GM12864 (cell line): Measurements from ENCODE around the gene LMO1.

Experiments
- DNase-seq: peaks from one replicate; pipeline ENCODE4 v3.0.0-alpha.2; 2011; ENCODE audit warnings: low read depth
- H3K4me3 ChIP-seq: 2 replicates; pipeline ENCODE4 v1.5.1; 2011; ENCODE audit warnings: mild to moderate bottlenecking, low read depth, low read length, control low read depth
- CTCF ChIP-seq: IDR thresholded peaks from 2 replicates; pipeline ENCODE4 v1.5.1; 2011; ENCODE audit warnings: low read depth, mild to moderate bottlenecking, moderate library complexity, low read length, control low read depth, inconsistent platforms; ENCODE audit errors: missing control alignments

Gene LMO1

GRCh38 chr11:8273287-8273686 lies 9.6 kb upstream of the LMO1 start:
- DNase-seq = no peak
- no peak overlapping the region for H3K4me3 ChIP-seq
- TF ChIP-seq CTCF = no peak

- no peak overlapping the region for H3K4me3 ChIP-seq
- no peak for DNase-seq
- TF ChIP-seq CTCF = no peak
These were observed 7.6 kb upstream of the LMO1 start for GRCh38 chr11:8271106-8271886.

- H3K4me3 ChIP-seq = no peak overlapping the region
- no peak for DNase-seq
- TF ChIP-seq CTCF = no peak
These were observed 6.0 kb upstream of the LMO1 start for GRCh38 chr11:8269636-8270035.

- no peak for DNase-seq
- TF ChIP-seq CTCF = no peak
- H3K4me3 ChIP-seq = no peak overlapping the region
These were observed 5.1 kb upstream of the LMO1 start for GRCh38 chr11:8268530-8269400.

- TF ChIP-seq CTCF = no peak
- DNase-seq = no peak
- no peak overlapping the region; the same call in 1 of the 2 replicates for H3K4me3 ChIP-seq
These were observed 4.3 kb upstream of the LMO1 start for GRCh38 chr11:8267831-8268529.

GRCh38 chr11:8267280-8267679 lies 3.6 kb upstream of the LMO1 start:
- DNase-seq = no peak
- TF ChIP-seq CTCF = no peak
- no peak overlapping the region for H3K4me3 ChIP-seq
